Epithelial cell of esophagus (primary cell): Measurements from ENCODE around the gene EVX1.

ENCODE experiments used
- DNase-seq: peaks from one replicate; pipeline ENCODE4 v3.0.0; 2010; ENCODE audit warnings: low read depth
- H3K4me3 ChIP-seq: 2 replicates; pipeline ENCODE4 v1.5.1; 2011; ENCODE audit warnings: mild to moderate bottlenecking, low read length, control low read depth
- TF ChIP-seq, protein P1 (sequence below): IDR thresholded peaks from 2 replicates; pipeline ENCODE4 v1.5.1; 2011; ENCODE audit warnings: low read depth, mild to moderate bottlenecking, low read length, control low read depth, inconsistent platforms; ENCODE audit not compliant: insufficient read depth; ENCODE audit errors: missing control alignments

The EVX1 gene

DNA sequence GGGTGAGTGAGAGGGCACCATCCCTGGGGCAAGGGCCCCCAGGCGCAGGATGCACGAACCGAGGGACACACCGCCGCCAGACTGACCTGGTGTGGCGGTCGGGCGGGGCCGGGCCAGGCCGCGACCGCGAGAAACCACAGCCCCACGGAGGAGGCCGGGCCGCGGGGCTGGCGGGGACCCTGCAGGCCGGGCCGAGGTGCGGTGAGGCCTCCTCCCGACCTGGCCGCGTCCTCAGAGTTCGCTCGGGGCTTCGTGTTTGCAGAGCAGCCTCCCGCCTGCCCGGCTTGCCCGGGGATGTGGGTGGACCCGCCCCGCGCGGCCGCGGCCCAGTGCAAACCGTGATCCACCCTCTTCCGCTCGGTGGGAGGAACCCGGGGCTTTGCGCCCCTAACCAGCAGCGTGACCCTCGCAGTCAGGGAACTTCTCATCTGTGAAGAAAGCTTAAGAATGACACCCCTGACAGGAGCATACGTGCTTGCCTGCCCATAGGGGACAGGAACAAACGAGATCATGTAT, 22.1 kb upstream of the EVX1 start:
- TF ChIP-seq, protein P1, sequence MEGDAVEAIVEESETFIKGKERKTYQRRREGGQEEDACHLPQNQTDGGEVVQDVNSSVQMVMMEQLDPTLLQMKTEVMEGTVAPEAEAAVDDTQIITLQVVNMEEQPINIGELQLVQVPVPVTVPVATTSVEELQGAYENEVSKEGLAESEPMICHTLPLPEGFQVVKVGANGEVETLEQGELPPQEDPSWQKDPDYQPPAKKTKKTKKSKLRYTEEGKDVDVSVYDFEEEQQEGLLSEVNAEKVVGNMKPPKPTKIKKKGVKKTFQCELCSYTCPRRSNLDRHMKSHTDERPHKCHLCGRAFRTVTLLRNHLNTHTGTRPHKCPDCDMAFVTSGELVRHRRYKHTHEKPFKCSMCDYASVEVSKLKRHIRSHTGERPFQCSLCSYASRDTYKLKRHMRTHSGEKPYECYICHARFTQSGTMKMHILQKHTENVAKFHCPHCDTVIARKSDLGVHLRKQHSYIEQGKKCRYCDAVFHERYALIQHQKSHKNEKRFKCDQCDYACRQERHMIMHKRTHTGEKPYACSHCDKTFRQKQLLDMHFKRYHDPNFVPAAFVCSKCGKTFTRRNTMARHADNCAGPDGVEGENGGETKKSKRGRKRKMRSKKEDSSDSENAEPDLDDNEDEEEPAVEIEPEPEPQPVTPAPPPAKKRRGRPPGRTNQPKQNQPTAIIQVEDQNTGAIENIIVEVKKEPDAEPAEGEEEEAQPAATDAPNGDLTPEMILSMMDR, result no peak

DNA sequence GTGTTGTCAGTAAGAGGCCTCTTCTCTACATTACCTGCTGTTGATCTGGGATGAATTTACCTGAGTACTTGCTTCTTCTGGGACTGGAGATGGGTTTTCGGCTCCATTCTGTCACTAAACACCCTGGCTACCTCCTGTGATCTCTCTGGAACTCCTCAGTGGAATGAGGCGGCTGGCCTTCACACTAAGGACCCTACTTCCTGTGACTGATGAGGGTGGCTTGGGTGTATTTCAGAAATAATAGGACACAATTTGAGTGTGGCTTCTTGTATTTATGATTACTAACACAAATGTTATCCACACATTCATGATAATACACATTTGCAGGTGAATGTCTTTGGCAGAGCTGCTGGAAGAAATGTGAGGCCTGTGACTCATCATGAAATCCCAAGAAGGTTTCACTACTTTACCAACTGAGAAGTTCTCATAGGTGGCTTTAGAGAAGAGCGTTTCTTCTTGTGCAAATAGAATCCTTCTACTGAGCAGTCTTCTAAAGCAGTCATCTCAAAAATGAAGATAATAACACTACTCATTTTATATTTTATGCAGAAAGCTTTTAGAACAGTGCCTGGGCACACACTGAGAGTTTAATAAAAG, 21.3 kb upstream of the EVX1 start:
- DNase-seq, result peak; percentile 28
- TF ChIP-seq, protein P1, result no peak
- H3K4me3 ChIP-seq, result no peak overlapping the region

More for the DNA sequence above, 22.1 kb upstream of the EVX1 start:
- DNase-seq, result no peak
- no peak overlapping the region for H3K4me3 ChIP-seq

DNA sequence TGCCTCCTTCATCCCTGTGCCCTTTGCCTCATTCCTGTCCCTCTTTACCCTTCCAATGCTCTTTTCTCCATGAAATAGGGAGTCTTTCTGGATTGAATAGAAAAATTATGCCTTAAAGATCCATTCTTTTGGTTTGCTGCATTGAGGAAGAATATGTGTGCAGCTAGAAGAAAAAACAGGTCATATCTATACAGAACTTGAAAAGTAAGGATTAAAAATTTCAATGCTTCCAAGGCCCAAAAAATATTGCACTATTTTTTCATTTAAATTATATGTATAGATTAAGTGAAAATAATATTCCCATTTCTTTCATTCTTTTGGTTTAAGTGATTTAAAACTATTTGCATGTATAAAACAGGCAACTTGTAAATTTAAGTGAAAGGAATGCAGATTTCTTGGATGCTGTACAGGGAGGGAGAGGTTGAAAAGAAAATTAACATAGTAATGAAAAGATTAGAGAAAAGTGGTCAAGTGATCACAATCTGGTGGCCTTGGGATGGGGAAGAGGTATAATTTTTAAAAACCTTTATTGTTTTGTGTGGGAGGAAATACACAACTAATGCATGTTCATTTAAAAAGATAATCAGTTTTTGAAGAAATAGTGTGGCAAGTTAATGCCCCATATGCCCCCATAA, 18.5 kb upstream of the EVX1 start:
- H3K4me3 ChIP-seq, result no peak overlapping the region
- TF ChIP-seq, protein P1, result no peak
- no peak for DNase-seq

DNA sequence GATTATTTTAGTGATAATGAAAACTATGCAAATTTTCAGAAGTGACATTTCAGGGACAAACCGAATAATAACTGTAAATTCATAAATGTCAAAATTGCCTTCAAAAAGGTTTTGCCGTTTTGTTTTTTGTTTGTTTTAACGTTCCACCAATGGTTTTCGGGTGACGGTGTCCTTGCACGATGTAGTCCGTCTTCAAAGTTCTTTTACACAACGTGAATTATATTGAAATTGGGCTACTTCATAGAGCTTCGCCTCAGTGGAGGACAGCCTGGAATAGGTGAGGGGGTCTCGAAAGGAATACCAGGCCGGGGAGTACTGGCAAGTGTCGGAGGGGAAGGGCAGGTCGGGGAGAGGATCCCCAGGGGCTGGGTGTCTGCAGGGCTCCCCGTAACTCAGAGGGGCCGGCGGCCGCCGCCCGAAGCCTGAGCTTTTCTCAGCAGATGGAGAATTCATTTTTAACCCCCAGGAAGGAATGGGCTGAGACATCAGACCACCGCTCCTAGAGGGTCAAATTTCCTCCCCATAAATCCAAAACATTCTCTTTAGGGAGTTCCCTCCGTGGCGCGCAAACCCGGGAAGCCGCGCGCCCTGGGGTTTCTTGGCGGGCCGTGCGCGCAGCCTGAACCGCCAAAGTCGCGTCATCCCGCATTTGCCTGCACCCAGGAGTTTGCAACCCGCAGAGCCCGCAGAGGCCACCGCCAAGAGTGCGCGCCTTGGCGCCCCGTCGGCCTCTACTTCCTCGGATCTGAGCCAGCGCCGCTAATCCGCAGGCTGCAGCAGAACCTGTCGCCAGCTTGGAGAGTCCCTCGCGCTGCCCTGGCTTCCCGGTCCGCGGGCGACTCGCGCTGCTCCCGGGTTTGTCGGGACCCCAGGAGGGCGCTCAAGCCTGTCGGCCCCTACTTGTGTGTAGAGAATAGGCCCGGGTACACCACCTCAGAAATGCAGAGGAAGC, 17.3 kb upstream of the EVX1 start:
- H3K4me3 ChIP-seq, result no peak overlapping the region
- no peak for DNase-seq
- TF ChIP-seq, protein P1, result no peak

DNA sequence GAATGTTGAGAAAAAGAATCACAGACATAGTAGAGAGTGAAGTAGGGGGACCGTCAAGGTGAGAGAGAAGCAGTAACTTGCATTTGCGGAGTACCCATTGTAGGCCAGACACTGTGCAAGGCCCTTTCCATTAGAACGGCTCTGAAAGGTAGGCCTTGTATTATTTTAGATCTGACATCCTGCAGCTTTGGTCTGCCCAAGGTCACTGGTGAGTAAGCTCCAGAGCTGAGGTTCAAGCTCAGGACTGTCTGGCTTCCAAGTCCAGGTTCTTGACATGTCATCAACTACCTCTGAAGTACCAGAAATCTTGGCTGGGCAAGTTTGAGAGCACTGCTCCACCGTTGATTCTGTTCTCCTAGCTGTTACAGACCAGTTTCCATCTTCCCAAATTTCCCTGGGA, 13.2 kb upstream of the EVX1 start:
- H3K4me3 ChIP-seq, result no peak overlapping the region
- TF ChIP-seq, protein P1, result no peak
- no peak for DNase-seq

DNA sequence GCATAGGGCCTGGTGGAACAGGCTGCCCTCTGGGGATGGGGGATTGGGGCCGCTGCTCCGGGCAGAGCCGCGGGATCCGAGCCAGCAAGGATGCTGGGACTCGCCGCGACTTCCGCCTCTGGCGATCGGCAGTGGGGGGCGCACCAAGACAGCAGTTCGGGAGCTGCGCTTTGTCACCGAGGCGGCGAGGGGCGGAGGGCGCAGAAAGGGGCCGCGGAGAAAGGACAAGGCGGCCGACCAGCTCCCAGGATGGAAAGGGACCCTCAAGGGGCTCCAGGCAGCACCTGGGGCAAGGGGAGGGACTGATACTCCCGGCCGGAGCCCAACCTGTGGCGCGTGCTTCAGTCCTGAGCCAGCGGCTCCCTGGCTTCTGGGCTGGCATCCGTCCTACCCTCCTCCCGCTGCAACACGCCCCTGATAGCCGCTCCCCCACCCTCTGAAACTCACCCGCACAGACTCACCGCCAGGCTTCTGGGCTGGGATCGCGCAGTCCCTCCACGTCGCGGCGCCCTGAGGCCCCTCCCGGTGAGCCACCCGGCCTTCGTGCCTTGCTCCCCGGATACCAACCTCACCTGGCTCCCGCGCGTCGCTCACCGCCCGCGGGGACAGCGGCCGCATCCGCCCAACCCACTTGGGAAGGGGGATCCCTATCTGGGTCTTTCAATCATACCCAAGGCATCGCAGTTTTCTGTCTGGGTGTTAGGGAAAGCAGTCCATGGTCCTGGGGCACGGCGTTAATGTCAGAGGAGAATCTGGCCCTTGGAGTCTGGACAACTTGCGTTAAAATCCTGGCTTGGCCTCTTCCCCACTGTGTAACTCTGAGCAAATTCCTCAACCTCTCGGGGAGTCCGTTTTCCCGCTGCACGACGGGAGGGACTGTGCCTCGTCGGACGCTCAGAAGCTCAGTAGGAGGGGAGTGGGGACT, 7.0 kb upstream of the EVX1 start:
- DNase-seq, result peak; percentile 21
- no peak overlapping the region for H3K4me3 ChIP-seq
- TF ChIP-seq, protein P1, result no peak
